Breast epithelium (tissue), 4 donors: ENCODE results near the gene LIMD2. TPM values are rescaled to one million over a fixed set of nuclear protein-coding genes. Genes with fewer than 3 reads are reported as not detected.
A peak's percentile ranks its signal among the peaks of the same experiment; 100 is the strongest.

Experiments used
- DNase-seq, 2 donors: peaks; one replicate each; pipeline ENCODE4 v3.0.0-alpha.2; 2019; ENCODE audit warnings: low spot score in 2 of 2
- H3K27ac ChIP-seq, 2 donors: fragments of 200-600 bp; sonication (generic) in 1 of 2; one replicate each; pipeline ENCODE4 v1.5.1; 2016 to 2019; ENCODE audit warnings: mild to moderate bottlenecking in 1 of 2
- H3K27me3 ChIP-seq, 2 donors: fragments of 200-600 bp; sonication (generic) in 1 of 2; one replicate each; pipeline versions ENCODE4 v1.5.1 to v1.6.0; 2017 to 2019; ENCODE audit warnings: control low read depth in 1 of 2, mild to moderate bottlenecking in 1 of 2
- H3K36me3 ChIP-seq: fragments of 200-600 bp; one replicate; pipeline ENCODE4 v1.5.1; 2019
- H3K4me1 ChIP-seq, 2 donors: fragments of 200-600 bp; sonication (generic); one replicate each; pipeline ENCODE4 v1.5.1; 2016 to 2019; ENCODE audit warnings: control low read depth in 1 of 2
- H3K4me3 ChIP-seq, 3 donors: fragments of 200-600 bp; sonication (generic); 1 replicate in 2 of 3; 2 replicates in 1 of 3; pipeline ENCODE4 v1.5.1; 2016 to 2019; ENCODE audit warnings: mild to moderate bottlenecking in 3 of 3, moderate library complexity in 2 of 3
- H3K9me3 ChIP-seq, 2 donors: fragments of 200-600 bp; sonication (generic) in 1 of 2; one replicate each; pipeline ENCODE4 v1.5.1; 2016 to 2019; ENCODE audit warnings: control low read depth in 1 of 2
- POLR2A ChIP-seq: fragments of 450-650 bp; IDR thresholded peaks from one replicate; pipeline ENCODE4 v1.6.1; 2016; ENCODE audit warnings: antibody characterized with exemption, mild to moderate bottlenecking, moderate library complexity
- POLR2AphosphoS5 ChIP-seq, 3 donors: sonication (generic); formaldehyde crosslinking; IDR thresholded peaks; one replicate each; pipeline ENCODE4 v1.6.1; 2017; ENCODE audit warnings: antibody characterized with exemption in 3 of 3
- intact Hi-C: fragments of 100-400 bp; cut with DNase I; formaldehyde crosslinking; loops from one replicate; pipeline ENCODE4 v1.15.1; 2023; ENCODE audit warnings: low total_unique reads
- total RNA-seq, 3 donors: library from RNA; depleted of rRNA; stranded (reverse); fragments of >200 nt; gene quantifications; one replicate each; pipeline ENCODE4 v1.1.0, GENCODE V29; 2016
- TF ChIP-seq, protein P1 (sequence below), 3 donors: fragments of 450-650 bp; IDR thresholded peaks; one replicate each; pipeline ENCODE4 v1.5.1; 2016 to 2017; ENCODE audit warnings: antibody characterized with exemption in 3 of 3, mild to moderate bottlenecking in 3 of 3, moderate library complexity in 3 of 3

The LIMD2 gene
- total RNA-seq, 3 donors from 2014 or later, result 6.1 to 10.5 (median 7.2) TPM

GRCh38 chr17:63701868-63702720 is 2.2 kb upstream of the LIMD2 start:
- Histone ChIP-seq H3K4me1 (peaks cover 0 to 8% of the 10 kb centered on the region in 2 donors), H3K9me3 (no peaks in the 10 kb centered on the region), H3K36me3 (no peaks in the 10 kb centered on the region), H3K27ac (peak overlapping the region in 1 of 2 donors; percentile 12), H3K4me3 (peak overlapping the region in 1 of 3 donors; percentile 17), H3K27me3 (no peaks in the 10 kb centered on the region)
- intact Hi-C loops, result loop anchor here (1.0 to 5.0 kb wide), 2 partner anchors 71 to 320 kb away; partner anchors contain the start of gene CCDC47
- TF ChIP-seq POLR2AphosphoS5 (IDR thresholded peaks at IDR 0.05) (no peak), POLR2A (no peak)
- TF ChIP-seq, protein P1, sequence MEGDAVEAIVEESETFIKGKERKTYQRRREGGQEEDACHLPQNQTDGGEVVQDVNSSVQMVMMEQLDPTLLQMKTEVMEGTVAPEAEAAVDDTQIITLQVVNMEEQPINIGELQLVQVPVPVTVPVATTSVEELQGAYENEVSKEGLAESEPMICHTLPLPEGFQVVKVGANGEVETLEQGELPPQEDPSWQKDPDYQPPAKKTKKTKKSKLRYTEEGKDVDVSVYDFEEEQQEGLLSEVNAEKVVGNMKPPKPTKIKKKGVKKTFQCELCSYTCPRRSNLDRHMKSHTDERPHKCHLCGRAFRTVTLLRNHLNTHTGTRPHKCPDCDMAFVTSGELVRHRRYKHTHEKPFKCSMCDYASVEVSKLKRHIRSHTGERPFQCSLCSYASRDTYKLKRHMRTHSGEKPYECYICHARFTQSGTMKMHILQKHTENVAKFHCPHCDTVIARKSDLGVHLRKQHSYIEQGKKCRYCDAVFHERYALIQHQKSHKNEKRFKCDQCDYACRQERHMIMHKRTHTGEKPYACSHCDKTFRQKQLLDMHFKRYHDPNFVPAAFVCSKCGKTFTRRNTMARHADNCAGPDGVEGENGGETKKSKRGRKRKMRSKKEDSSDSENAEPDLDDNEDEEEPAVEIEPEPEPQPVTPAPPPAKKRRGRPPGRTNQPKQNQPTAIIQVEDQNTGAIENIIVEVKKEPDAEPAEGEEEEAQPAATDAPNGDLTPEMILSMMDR (IDR thresholded peaks at IDR 0.05), result no peak
- DNase-seq, result no peak

DNA sequence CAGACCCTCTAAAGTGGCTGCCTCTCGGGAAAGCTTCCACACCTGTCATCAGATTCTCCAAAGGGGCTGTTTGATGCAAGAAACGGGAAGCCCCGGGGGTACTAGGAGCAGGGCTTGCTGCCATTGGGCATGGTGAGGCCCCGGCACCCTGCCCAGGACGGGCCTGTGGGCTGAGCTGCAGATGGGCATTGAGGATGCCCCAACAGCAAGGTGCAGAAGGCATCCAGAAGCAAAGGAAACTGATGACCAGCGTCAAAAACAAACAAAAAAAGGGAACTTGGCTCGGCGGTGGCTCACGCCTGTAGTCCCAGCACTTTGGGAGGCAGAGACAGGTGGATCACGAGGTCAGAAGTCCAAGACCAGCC is 1.5 kb upstream of the LIMD2 start:
- intact Hi-C loops, result loop anchor here (1.0 to 5.0 kb wide), 2 partner anchors 72 to 319 kb away; partner anchors contain the start of gene CCDC47
- TF ChIP-seq, protein P1 (IDR thresholded peaks at IDR 0.05), result no peak
- no peak for TF ChIP-seq POLR2AphosphoS5 (IDR thresholded peaks at IDR 0.05)
- TF ChIP-seq POLR2A, result no peak
- H3K4me3 ChIP-seq, result peak overlapping the region; percentile 54 to 69 (median 68)
- no peaks in the 10 kb centered on the region for H3K9me3 ChIP-seq
- DNase-seq, result no peak
- no peaks in the 10 kb centered on the region for H3K36me3 ChIP-seq
- H3K27ac ChIP-seq, result peak overlapping the region; percentile 0 to 52
- H3K4me1 ChIP-seq, result peaks cover 0 to 8% of the 10 kb centered on the region in 2 donors
- no peaks in the 10 kb centered on the region for H3K27me3 ChIP-seq

GRCh38 chr17:63700528-63701455 is 867 bp upstream of the LIMD2 start:
- intact Hi-C loops, result loop anchor here (1.0 to 5.0 kb wide), 2 partner anchors 73 to 318 kb away; partner anchors contain the start of gene CCDC47
- H3K27ac ChIP-seq, result peak overlapping the region; percentile 5 to 52
- no peaks in the 10 kb centered on the region for H3K36me3 ChIP-seq
- no peaks in the 10 kb centered on the region for H3K27me3 ChIP-seq
- no peak for DNase-seq
- peaks cover 0 to 8% of the 10 kb centered on the region in 2 donors for H3K4me1 ChIP-seq
- H3K4me3 ChIP-seq, result peak overlapping the region; percentile 54 to 69 (median 68)
- peak in 1 of 3 donors; percentile 47 for TF ChIP-seq POLR2AphosphoS5 (IDR thresholded peaks at IDR 0.05)
- TF ChIP-seq POLR2A, result no peak
- TF ChIP-seq, protein P1 (IDR thresholded peaks at IDR 0.05), result no peak
- H3K9me3 ChIP-seq, result no peaks in the 10 kb centered on the region

GRCh38 chr17:63698886-63699637 is 863 bp downstream of the LIMD2 start:
- TF ChIP-seq, protein P1 (IDR thresholded peaks at IDR 0.05), result no peak
- TF ChIP-seq POLR2A (no peak), POLR2AphosphoS5 (IDR thresholded peaks at IDR 0.05) (no peak)
- no peak for DNase-seq
- Histone ChIP-seq H3K27ac (peak overlapping the region; percentile 52 to 65), H3K4me1 (peaks cover 0 to 8% of the 10 kb centered on the region in 2 donors), H3K36me3 (no peaks in the 10 kb centered on the region), H3K27me3 (no peaks in the 10 kb centered on the region), H3K4me3 (peak overlapping the region; percentile 54 to 69 (median 68)), H3K9me3 (no peaks in the 10 kb centered on the region)
- intact Hi-C loops, result loop anchor here (1.0 to 5.0 kb wide), 2 partner anchors 18 to 138 kb away; no protein-coding TSS in a partner anchor
